K562 (cell line): Measurements from ENCODE around the gene RORB. TPM values are rescaled to one million over a fixed set of nuclear protein-coding genes. Genes with fewer than 3 reads are reported as not detected.

Source experiments
- ATAC-seq: fragments of 200-7000 bp; cut with Tn5 transposase; 3 replicates; pipeline ENCODE4 v1.9.1; 2020; ENCODE audit warnings: moderate library complexity
- BruUV-seq: library from RNA; stranded (reverse); fragments of 400-500 nt; replicated peaks from 2 replicates; lab custom pipeline; 2021; lab: Mats Ljungman, UMichigan
- CTCF ChIA-PET: fragments of 300-600 bp; formaldehyde crosslinking; extraction: SDS; loops from one replicate; lab custom pipeline; 2021; ENCODE audit warnings: low intra/inter-chr PET ratio; lab: Yijun Ruan, JAX
- POLR2A ChIA-PET: fragments of 300-600, 350-650 bp; sonication (Branson Sonifier 250); formaldehyde crosslinking; extraction: SDS; loops from one replicate; lab custom pipeline; 2021; ENCODE audit warnings: antibody characterized with exemption, inconsistent platforms; lab: Yijun Ruan, JAX
- DNase-seq, 4 experiments: peaks; one replicate each; pipeline versions ENCODE4 v3.0.0 to v3.0.0-alpha.2; 2011 to 2018; ENCODE audit warnings: low spot score in 3 of 4, mixed read lengths in 3 of 4; ENCODE audit errors: extremely low read depth in 1 of 4
- FAIRE-seq: peaks from 2 replicates; lab custom pipeline; 2011; peaks lifted over from hg19 to GRCh38; lab: Jason Lieb, UNC
- H2AFZ ChIP-seq: 2 replicates; pipeline ENCODE4 v1.6.0; 2011; ENCODE audit warnings: low read depth, low read length, control low read depth, inconsistent platforms
- H3K27ac ChIP-seq: fragments of 200-600 bp; 3 replicates; pipeline ENCODE4 v1.8.0; 2011; ENCODE audit warnings: low read depth, mild to moderate bottlenecking, control low read depth, inconsistent platforms, low read length, moderate library complexity, mixed read lengths; ENCODE audit errors: extremely low read depth
- H3K27me3 ChIP-seq, 2 experiments: fragments of 300-600 bp in 1 of 2; 2 replicates in 1 of 2; 3 replicates in 1 of 2; pipeline versions ENCODE4 v1.6.0 to v1.8.0; 2011; ENCODE audit warnings: inconsistent platforms in 2 of 2, low read length in 2 of 2, mild to moderate bottlenecking in 1 of 2, mixed read lengths in 1 of 2, moderate library complexity in 1 of 2; ENCODE audit not compliant: control insufficient read depth in 2 of 2, insufficient read depth in 2 of 2
- H3K36me3 ChIP-seq: fragments of 300-600 bp; 3 replicates; pipeline ENCODE4 v1.8.0; 2011; ENCODE audit warnings: mild to moderate bottlenecking, low read length, inconsistent platforms; ENCODE audit not compliant: control insufficient read depth, insufficient read depth
- H3K4me1 ChIP-seq, 2 experiments: fragments of 200-600 bp in 1 of 2; replicated peaks in 1 of 2; 2 replicates in 1 of 2; 3 replicates in 1 of 2; pipeline versions ENCODE4 v1.5.1 to v1.8.0; 2011; ENCODE audit warnings: inconsistent platforms in 2 of 2, low read length in 2 of 2, mild to moderate bottlenecking in 1 of 2, mixed read lengths in 1 of 2, moderate library complexity in 1 of 2; ENCODE audit not compliant: control insufficient read depth in 2 of 2, insufficient read depth in 2 of 2
- H3K4me2 ChIP-seq: 2 replicates; pipeline ENCODE4 v1.6.1; 2011; ENCODE audit warnings: low read length, control low read depth, inconsistent platforms, mixed read lengths; ENCODE audit not compliant: insufficient read depth
- H3K4me3 ChIP-seq: fragments of 200-600 bp; sonication (generic), shearing (Covaris generic); 2 replicates; pipeline ENCODE4 v1.5.1; 2016; ENCODE audit warnings: control low read depth, inconsistent platforms
- H3K79me2 ChIP-seq: fragments of 200-600 bp; 3 replicates; pipeline ENCODE4 v1.8.0; 2011; ENCODE audit warnings: low read length, inconsistent platforms; ENCODE audit not compliant: control insufficient read depth, insufficient read depth
- H3K9ac ChIP-seq, 2 experiments: 2 replicates each; pipeline versions ENCODE4 v1.6.0 to v1.6.1; 2011; ENCODE audit warnings: low read depth in 2 of 2, low read length in 2 of 2, control low read depth in 1 of 2, inconsistent platforms in 1 of 2, mild to moderate bottlenecking in 1 of 2, mixed read lengths in 1 of 2; ENCODE audit not compliant: insufficient read depth in 1 of 2
- H3K9me1 ChIP-seq: one replicate; pipeline ENCODE4 v1.6.0; 2011; ENCODE audit warnings: inconsistent platforms, mild to moderate bottlenecking, low read length, moderate library complexity; ENCODE audit not compliant: control insufficient read depth, insufficient read depth
- H3K9me3 ChIP-seq: replicated peaks from 2 replicates; pipeline ENCODE4 v1.5.1; 2011; ENCODE audit warnings: low read depth, low read length, inconsistent platforms; ENCODE audit not compliant: control insufficient read depth, insufficient read depth
- H4K20me1 ChIP-seq: replicated peaks from 2 replicates; pipeline ENCODE4 v1.6.1; 2011; ENCODE audit warnings: low read length, inconsistent platforms, mixed read lengths; ENCODE audit not compliant: control insufficient read depth, insufficient read depth
- BRF1 ChIP-seq: IDR thresholded peaks from 3 replicates; pipeline ENCODE4 v1.6.1; 2011; ENCODE audit warnings: borderline replicate concordance, mild to moderate bottlenecking; ENCODE audit not compliant: insufficient read length; ENCODE audit errors: extremely low read depth
- CREM ChIP-seq: IDR thresholded peaks from 2 replicates; pipeline ENCODE4 v1.6.1; 2014; ENCODE audit warnings: antibody characterized with exemption, low read depth
- CXXC5 ChIP-seq: fragments of 250-450 bp; sonication (Bioruptor Pico); IDR thresholded peaks from 2 replicates; pipeline ENCODE4 v1.8.0; 2022; ENCODE audit warnings: inconsistent platforms, mild to moderate bottlenecking, moderate library complexity
- ETS2 ChIP-seq: IDR thresholded peaks from 2 replicates; pipeline ENCODE4 v1.6.1; 2016; ENCODE audit warnings: borderline replicate concordance, missing genetic modification characterization, mild to moderate bottlenecking, moderate library complexity, missing compliant biosample characterization; ENCODE audit not compliant: poor library complexity, severe bottlenecking
- FOS ChIP-seq: IDR thresholded peaks from 3 replicates; pipeline ENCODE4 v1.6.1; 2011; ENCODE audit not compliant: insufficient read length; ENCODE audit errors: extremely low read depth
- HDAC6 ChIP-seq: IDR thresholded peaks from 2 replicates; pipeline ENCODE4 v1.6.1; 2012; ENCODE audit warnings: low read depth, mild to moderate bottlenecking, control low read depth, inconsistent platforms, low read length, moderate library complexity
- NCOA4 ChIP-seq: fragments of 450-650 bp; IDR thresholded peaks from 2 replicates; pipeline ENCODE4 v1.6.1; 2018; ENCODE audit warnings: mild to moderate bottlenecking; ENCODE audit not compliant: partially characterized antibody
- NFE2L1 ChIP-seq: fragments of 450-650 bp; IDR thresholded peaks from 2 replicates; pipeline ENCODE4 v1.6.1; 2016; ENCODE audit warnings: missing genetic modification characterization, low read depth, mild to moderate bottlenecking, missing compliant biosample characterization, moderate library complexity, borderline replicate concordance
- NR2F6 ChIP-seq: fragments of 450-650 bp; formaldehyde crosslinking; IDR thresholded peaks from 2 replicates; pipeline ENCODE4 v1.4.0; 2020; ENCODE audit warnings: mild to moderate bottlenecking
- PBX2 ChIP-seq, 2 experiments: IDR thresholded peaks in 1 of 2; conservative IDR thresholded peaks in 1 of 2; 2 replicates each; pipeline ENCODE4 v1.6.1; 2016; ENCODE audit warnings: low read depth in 2 of 2, mild to moderate bottlenecking in 1 of 2, missing compliant biosample characterization in 1 of 2, missing genetic modification characterization in 1 of 2, moderate library complexity in 1 of 2
- PTTG1 ChIP-seq: fragments of 450-650 bp; IDR thresholded peaks from 2 replicates; pipeline ENCODE4 v1.6.1; 2016; ENCODE audit warnings: low read depth, mild to moderate bottlenecking, missing genetic modification characterization, missing compliant biosample characterization
- SAFB2 ChIP-seq: fragments of 200-400 bp; formaldehyde crosslinking; IDR thresholded peaks from 2 replicates; pipeline ENCODE4 v1.6.1; 2018; ENCODE audit warnings: borderline replicate concordance, low read length, low read depth, moderate library complexity; ENCODE audit not compliant: severe bottlenecking
- SAP30 ChIP-seq: fragments of 200-600 bp; sonication (generic); IDR thresholded peaks from 2 replicates; pipeline ENCODE4 v1.6.1; 2012; ENCODE audit warnings: borderline replicate concordance, low read depth, mild to moderate bottlenecking, moderate library complexity, low read length, control low read depth, inconsistent platforms; ENCODE audit not compliant: insufficient read depth, poor library complexity, severe bottlenecking
- SPI1 ChIP-seq: IDR thresholded peaks from 2 replicates; pipeline ENCODE4 v1.6.1; 2011; ENCODE audit warnings: low read depth, low read length, control low read depth, borderline replicate concordance
- WHSC1 ChIP-seq: IDR thresholded peaks from one replicate; pipeline ENCODE4 v1.6.1; 2012; ENCODE audit warnings: low read length, control low read depth, inconsistent platforms
- ZC3H8 ChIP-seq: fragments of 450-650 bp; IDR thresholded peaks from 2 replicates; pipeline ENCODE4 v1.6.1; 2017
- ZNF140 ChIP-seq: fragments of 250-450 bp; sonication (Bioruptor Pico); IDR thresholded peaks from 2 replicates; pipeline ENCODE4 v1.8.0; 2021; ENCODE audit warnings: moderate library complexity, mild to moderate bottlenecking, inconsistent platforms
- ZNF174 ChIP-seq: fragments of 250-450 bp; sonication (Bioruptor Pico); IDR thresholded peaks from 2 replicates; pipeline ENCODE4 v1.4.0; 2020; ENCODE audit warnings: mild to moderate bottlenecking
- ZNF444 ChIP-seq: fragments of 250-450 bp; sonication (Bioruptor Pico); IDR thresholded peaks from 2 replicates; pipeline ENCODE4 v1.4.0; 2020; ENCODE audit warnings: mild to moderate bottlenecking, moderate library complexity
- WGBS: fragments of 100-300 bp; shearing (Covaris generic); methylation state at CpG from one replicate; pipeline ENCODE4 v1.1.6; 2016; ENCODE audit warnings: low coverage, mixed read lengths; ENCODE audit not compliant: insufficient coverage; ENCODE audit errors: missing lambda C conversion rate; 5-methylcytosine and 5-hydroxymethylcytosine counted together
- in situ Hi-C: fragments of 300-500 bp; cut with MboI; formaldehyde crosslinking; loops from 4 replicates; pipeline ENCODE4 v1.15.0; 2018; ENCODE audit warnings: inconsistent platforms, mixed read lengths
- intact Hi-C: fragments of 100-400 bp; cut with micrococcal nuclease; formaldehyde crosslinking; loops from 2 replicates; pipeline ENCODE4 v1.14.2; 2022
- polyA plus RNA-seq, 8 experiments: library from polyadenylated mRNA; depleted of rRNA in 4 of 8; stranded (reverse) in 5 of 8; unstranded in 3 of 8; fragments of >200 nt; fragmentation: Nextera tagmentation in 2 of 8; fragmentation: Illumina TruSeq in 1 of 8; extraction: Ambion mirVana in 2 of 8; extraction: Trizol in 1 of 8; gene quantifications; 2 replicates each; pipeline versions ENCODE4 v1.2.1 to v1.2.3, GENCODE V29; 2011 to 2014; ENCODE audit warnings: inconsistent platforms in 1 of 8, missing spikeins in 1 of 8
- total RNA-seq, 7 experiments: library from RNA; depleted of rRNA in 6 of 7; stranded (reverse); fragments of >200 nt in 6 of 7; fragmentation: Illumina TruSeq in 2 of 7; extraction: Trizol in 2 of 7; gene quantifications; 2 replicates each; pipeline versions ENCODE4 v1.2.1 to v1.2.3, GENCODE V29; 2011 to 2021; ENCODE audit warnings: low replicate concordance in 1 of 7

RORB gene
- total and polyA plus RNA-seq, 9 of the 15 experiments (the other 6 are each of a cell fraction or from before 2014, with no cell fraction given), result not detected

GRCh38 chr9:74645007-74645639 lies 148.0 kb downstream of the RORB start (continued):
- TF ChIP-seq FOS, result no peak
- TF ChIP-seq NR2F6 (CRISPR knock-in tag), result no peak
- no peak for TF ChIP-seq CXXC5
- no peak for TF ChIP-seq ZNF140
- TF ChIP-seq ZC3H8, result no peak
- no peak for TF ChIP-seq ETS2 (tag)
- TF ChIP-seq SAP30, result no peak
- no peak for TF ChIP-seq NCOA4
- TF ChIP-seq, all 486 proteins: peak for 2

- intact Hi-C loops (no loop called here), in situ Hi-C loops (no loop called here)
- Histone ChIP-seq H3K4me3 (no peak overlapping the region), H3K4me2 (no peak overlapping the region), H3K9me1 (no peaks in the 10 kb centered on the region), H3K79me2 (no peaks in the 10 kb centered on the region), H3K27me3 (no peaks in the 10 kb centered on the region), H3K4me1 (no peaks in the 10 kb centered on the region), H3K36me3 (no peaks in the 10 kb centered on the region), H2AFZ (no peak overlapping the region), H4K20me1 (no peaks in the 10 kb centered on the region), H3K9me3 (no peaks in the 10 kb centered on the region), H3K9ac (no peak overlapping the region), H3K27ac (no peak overlapping the region)
- BruUV-seq, result no TSS peak
- WGBS, result 0% methylated on average over 11 of the region's 11 CpGs
- ChIA-PET CTCF (no interaction called here), POLR2A (no interaction called here)
- ATAC-seq (no peak), DNase-seq (no peak), FAIRE-seq (no peak)
- TF ChIP-seq ZNF444 (CRISPR knock-in tag), result no peak
- TF ChIP-seq PTTG1, result no peak
- TF ChIP-seq WHSC1, result no peak
- no peak for TF ChIP-seq SAFB2
- no peak for TF ChIP-seq CREM
- no peak for TF ChIP-seq ZNF174 (CRISPR knock-in tag)
- TF ChIP-seq NFE2L1, result no peak
- no peak for TF ChIP-seq PBX2 (CRISPR knock-in tag; IDR thresholded peaks at IDR 0.05; ENCODE audit: low read depth)
- no peak for TF ChIP-seq PBX2 (tag; conservative IDR thresholded peaks at IDR 0.05; ENCODE audit: low read depth)
- no peak for TF ChIP-seq BRF1
- no peak for TF ChIP-seq SPI1
- no peak for TF ChIP-seq HDAC6
These were observed 156.4 kb downstream of the RORB start for GRCh38 chr9:74653410-74654080.
